Smooth muscle cell of trachea (primary cell): Measurements from ENCODE around the gene SLC15A3. TPM values are rescaled to one million over a fixed set of nuclear protein-coding genes. Genes with fewer than 3 reads are reported as not detected.

ENCODE experiments used
- total RNA-seq: library from RNA; depleted of rRNA; stranded (reverse); fragments of >200 nt; gene quantifications from 2 replicates; pipeline ENCODE4 v1.2.1, GENCODE V29; 2014

SLC15A3 gene
- total RNA-seq = 4.8 and 26.3 TPM in 2 replicates

GRCh38 chr11:60951904-60952741 is at the start of gene SLC15A3:
TSS of gene SLC15A3 (minus strand) at chr11:60952176. CDS start at chr11:60951551, 625 bp downstream.

GRCh38 chr11:60971520-60971919 is 19.5 kb upstream of the SLC15A3 start, which contains the start of gene CD6:
TSS of gene CD6 (plus strand) at chr11:60971680. CDS start at chr11:60971866, 186 bp downstream.

GRCh38 chr11:60924110-60924905 is 27.7 kb downstream of the SLC15A3 start, which contains the start of gene TMEM132A:
TSS of gene TMEM132A (plus strand) at chr11:60924460. CDS start at chr11:60924634, 174 bp downstream.

GRCh38 chr11:60913793-60914632 is 38.0 kb downstream of the SLC15A3 start, which contains the start of gene TMEM109:
TSS of gene TMEM109 (plus strand) at chr11:60914158. CDS start at chr11:60919694, 5,536 bp downstream.

GRCh38 chr11:60906132-60906972 is 45.6 kb downstream of the SLC15A3 start, which contains the start of gene PRPF19:
TSS of gene PRPF19 (minus strand) at chr11:60906585. CDS start at chr11:60906382, 203 bp downstream.

Other genes starting within 250 kb of the SLC15A3 start
- not detected in 2 replicates for gene MS4A18, start 227.5 kb downstream of the SLC15A3 start, total RNA-seq
- gene MS4A15, start 195.3 kb downstream of the SLC15A3 start, total RNA-seq = not detected in 2 replicates
- gene MS4A10, start 166.8 kb downstream of the SLC15A3 start, total RNA-seq = not detected in 2 replicates
- 9.2 and 15.1 TPM in 2 replicates for gene CCDC86, start 110.1 kb downstream of the SLC15A3 start, total RNA-seq
- gene PTGDR2, start 96.2 kb downstream of the SLC15A3 start, total RNA-seq = 0.44 and 2.2 TPM in 2 replicates
- gene ZP1, start 84.6 kb downstream of the SLC15A3 start, total RNA-seq = 0.17 TPM in 1 of 2 replicates, not detected in the other
- gene PRPF19, start 45.6 kb downstream of the SLC15A3 start, total RNA-seq = 43.3 and 48.8 TPM in 2 replicates
- 25.3 and 26.0 TPM in 2 replicates for gene TMEM109, start 38.0 kb downstream of the SLC15A3 start, total RNA-seq
- gene TMEM132A, start 27.7 kb downstream of the SLC15A3 start, total RNA-seq = 7.7 and 30.3 TPM in 2 replicates
- gene CD6, start 19.5 kb upstream of the SLC15A3 start, total RNA-seq = 0.66 TPM in 1 of 2 replicates, not detected in the other
- gene CD5, start 150.3 kb upstream of the SLC15A3 start, total RNA-seq = not detected in 2 replicates
- gene VPS37C, start 209.2 kb upstream of the SLC15A3 start, total RNA-seq = 10.0 and 13.1 TPM in 2 replicates